IPS-18a (cell line): ENCODE data around the gene COL4A2.

Source experiments
- H3K27ac ChIP-seq: one replicate; pipeline ENCODE4 v1.5.1; 2013; ENCODE audit warnings: low read length
- H3K27me3 ChIP-seq: one replicate; pipeline ENCODE4 v1.6.1; 2013; ENCODE audit warnings: mild to moderate bottlenecking, low read length; ENCODE audit not compliant: control insufficient read depth, insufficient read depth
- H3K36me3 ChIP-seq: one replicate; pipeline ENCODE4 v1.6.1; 2013; ENCODE audit warnings: low read depth, low read length; ENCODE audit not compliant: control insufficient read depth
- H3K4me1 ChIP-seq: one replicate; pipeline ENCODE4 v1.6.1; 2013; ENCODE audit warnings: low read depth, low read length; ENCODE audit not compliant: control insufficient read depth
- H3K4me3 ChIP-seq: one replicate; pipeline ENCODE4 v1.5.1; 2013; ENCODE audit warnings: low read length
- H3K9ac ChIP-seq: one replicate; pipeline ENCODE4 v1.6.1; 2013; ENCODE audit warnings: mild to moderate bottlenecking, low read length, moderate library complexity
- H3K9me3 ChIP-seq: one replicate; pipeline ENCODE4 v1.6.1; 2013; ENCODE audit warnings: low read depth, low read length; ENCODE audit not compliant: control insufficient read depth

The COL4A2 gene

DNA sequence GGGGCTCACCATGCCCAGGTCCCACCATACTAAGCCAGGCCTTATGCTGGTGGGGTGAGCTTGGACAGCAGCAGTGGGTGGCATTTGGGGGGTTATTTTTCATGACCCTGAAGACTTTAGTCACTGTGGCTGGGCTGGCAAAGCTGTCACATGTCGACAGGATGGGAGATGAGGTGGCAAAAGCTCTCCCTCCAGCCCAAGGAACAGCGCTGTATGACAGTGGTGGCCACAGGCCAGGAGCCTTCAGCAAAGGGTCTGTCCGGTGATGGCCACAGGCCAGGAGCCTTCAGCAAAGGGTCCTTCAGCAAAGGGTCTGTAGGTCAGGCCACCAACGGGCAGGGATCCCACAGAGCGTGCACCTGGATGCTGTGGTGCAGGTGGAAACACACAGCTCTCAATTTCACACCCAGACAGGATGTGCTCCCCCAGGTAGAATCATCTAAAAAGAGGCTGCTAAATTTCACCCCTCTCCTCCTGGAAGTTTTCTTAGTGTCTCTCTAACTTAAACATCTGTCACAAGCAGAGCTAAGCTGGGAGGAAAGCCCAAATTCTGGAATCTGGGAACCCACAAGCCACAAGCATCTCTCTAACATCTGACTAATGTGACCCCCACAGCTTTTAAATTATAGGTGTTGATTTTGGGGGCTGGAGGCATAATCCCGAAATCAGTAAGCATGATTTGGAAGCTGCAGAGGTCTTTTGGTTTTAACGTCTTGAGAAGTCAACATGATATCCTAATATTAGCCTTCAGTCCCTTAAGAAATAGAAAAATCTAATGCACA is 23.2 kb upstream of the COL4A2 start:
- Histone ChIP-seq H3K4me3 (no peak overlapping the region), H3K9ac (no peak overlapping the region), H3K27me3 (no peaks in the 10 kb centered on the region), H3K36me3 (no peaks in the 10 kb centered on the region), H3K27ac (no peak overlapping the region), H3K4me1 (no peaks in the 10 kb centered on the region), H3K9me3 (no peaks in the 10 kb centered on the region)

DNA sequence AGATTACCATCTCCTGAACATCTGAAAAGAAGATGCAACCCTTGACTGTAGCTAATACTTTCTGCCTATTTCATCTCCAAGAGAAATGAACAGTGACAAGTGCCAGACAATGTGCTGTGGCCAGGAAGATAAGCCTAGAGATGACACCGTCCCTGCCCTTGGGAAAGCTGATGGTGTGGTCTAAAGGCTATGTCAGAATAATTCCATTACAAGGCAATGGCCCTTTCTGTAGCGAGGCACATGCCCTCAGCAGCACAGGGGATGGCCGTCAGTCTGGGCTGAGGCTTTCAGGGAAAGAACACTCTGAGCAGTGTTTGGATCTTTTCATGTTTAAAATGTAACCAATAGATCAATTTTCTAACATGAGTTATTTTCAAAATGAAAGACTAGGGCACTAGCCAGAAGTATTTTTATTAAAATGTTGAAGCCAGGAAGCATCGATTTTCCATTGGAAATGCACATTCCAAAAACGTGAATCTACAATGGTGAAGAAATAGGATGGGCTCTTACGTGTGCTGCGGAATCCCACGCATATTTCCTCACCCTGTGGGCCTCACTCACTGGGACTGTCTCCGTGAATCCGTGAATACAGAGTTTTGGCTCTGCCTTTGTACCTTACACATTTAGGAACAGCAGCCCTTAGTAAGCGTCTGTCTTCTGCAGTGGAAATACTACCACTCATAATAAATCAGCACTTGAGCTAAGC is 22.2 kb upstream of the COL4A2 start:
- Histone ChIP-seq H3K27me3 (no peaks in the 10 kb centered on the region), H3K9me3 (no peaks in the 10 kb centered on the region), H3K9ac (no peak overlapping the region), H3K27ac (no peak overlapping the region), H3K4me3 (no peak overlapping the region), H3K36me3 (no peaks in the 10 kb centered on the region), H3K4me1 (no peaks in the 10 kb centered on the region)

DNA sequence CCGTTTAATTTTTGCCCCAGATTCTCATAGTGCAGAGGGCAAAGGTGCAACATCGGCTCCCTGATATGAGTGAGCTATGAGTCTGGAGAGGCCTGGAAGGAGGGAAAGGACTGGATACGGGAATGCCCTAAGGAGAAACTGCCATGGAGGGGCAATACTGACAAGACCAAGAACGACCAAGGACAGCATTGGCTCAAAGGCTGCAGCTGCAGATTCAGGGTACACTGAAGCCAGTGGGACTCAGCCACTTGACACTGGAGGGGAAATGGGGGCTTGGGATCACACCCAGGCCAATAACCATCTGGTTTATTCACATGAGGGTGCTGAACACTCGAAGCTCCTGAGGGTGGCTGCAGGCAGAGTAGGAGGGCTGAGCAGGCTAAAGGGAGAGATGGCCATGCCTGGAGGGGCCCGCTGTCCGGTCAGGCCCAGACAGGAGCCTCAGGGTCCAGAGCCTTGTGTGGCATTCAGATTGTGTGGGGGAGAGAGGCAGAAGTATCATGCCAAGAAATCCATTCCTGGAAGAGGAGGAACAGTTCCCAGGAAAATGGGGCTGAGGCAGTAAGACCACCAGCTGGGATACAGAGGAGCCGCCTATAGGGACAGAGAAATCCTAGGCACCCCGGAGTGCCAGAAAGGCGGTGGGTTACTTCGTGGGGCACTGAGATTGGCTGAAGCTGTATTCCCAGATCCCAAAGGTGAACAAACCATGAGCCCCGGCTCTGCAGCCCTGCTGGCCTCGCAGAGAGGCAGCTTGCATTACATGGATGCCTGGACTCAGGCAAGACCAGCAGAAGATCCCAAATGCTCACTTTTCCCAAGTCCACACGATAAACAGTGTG is 20.9 kb upstream of the COL4A2 start:
- Histone ChIP-seq H3K4me3 (no peak overlapping the region), H3K36me3 (no peaks in the 10 kb centered on the region), H3K4me1 (no peaks in the 10 kb centered on the region), H3K9ac (no peak overlapping the region), H3K27ac (no peak overlapping the region), H3K27me3 (no peaks in the 10 kb centered on the region), H3K9me3 (no peaks in the 10 kb centered on the region)

DNA sequence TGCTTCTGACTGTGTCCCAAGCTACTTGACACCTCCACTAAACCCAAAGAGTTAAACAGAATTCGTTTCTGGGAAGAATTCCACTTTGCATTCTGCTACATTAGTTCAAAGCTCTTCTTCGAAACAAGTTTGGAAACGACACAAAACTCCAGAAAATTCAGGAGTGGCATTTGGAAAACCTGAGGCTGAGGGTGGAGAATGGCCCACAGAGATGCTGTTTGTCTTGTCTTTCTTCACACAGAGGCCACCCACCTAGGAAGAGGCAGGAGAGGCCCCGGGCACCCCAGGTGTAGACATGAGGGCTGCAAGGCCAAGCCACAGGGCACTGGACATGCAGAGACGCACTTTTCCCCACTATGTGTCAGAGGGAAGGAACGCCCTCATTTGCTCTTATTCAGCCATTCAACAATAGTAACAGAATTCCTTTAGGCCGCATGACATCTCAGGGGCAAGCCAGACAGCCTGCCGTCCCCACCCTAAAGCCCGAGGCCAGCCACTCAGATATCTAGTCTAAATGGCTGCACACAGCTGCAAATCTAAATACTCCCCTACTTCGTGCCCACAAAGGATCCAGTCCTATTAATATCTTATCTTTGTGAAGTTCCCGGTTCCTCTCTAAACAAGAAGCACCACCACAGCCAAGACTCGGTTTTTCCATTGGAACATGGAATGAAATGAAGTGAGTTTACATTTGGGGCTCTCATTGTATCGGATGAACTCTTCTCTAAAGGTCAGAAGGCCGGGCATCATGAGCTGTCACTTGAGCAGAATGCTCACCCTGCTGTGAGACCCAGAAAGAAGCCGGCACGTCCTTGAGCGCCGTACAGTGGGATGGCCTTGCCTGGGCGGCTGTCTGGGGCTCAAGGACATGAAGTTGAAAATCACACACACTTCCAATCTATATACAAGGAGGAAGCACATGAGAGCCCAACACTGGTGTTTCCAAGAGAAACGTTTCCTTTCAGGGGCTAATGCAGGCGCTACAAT is 20.0 kb upstream of the COL4A2 start:
- no peak overlapping the region for H3K27ac ChIP-seq
- no peaks in the 10 kb centered on the region for H3K9me3 ChIP-seq
- H3K27me3 ChIP-seq, result no peaks in the 10 kb centered on the region
- no peaks in the 10 kb centered on the region for H3K4me1 ChIP-seq
- H3K4me3 ChIP-seq, result no peak overlapping the region
- H3K9ac ChIP-seq, result no peak overlapping the region
- H3K36me3 ChIP-seq, result no peaks in the 10 kb centered on the region

DNA sequence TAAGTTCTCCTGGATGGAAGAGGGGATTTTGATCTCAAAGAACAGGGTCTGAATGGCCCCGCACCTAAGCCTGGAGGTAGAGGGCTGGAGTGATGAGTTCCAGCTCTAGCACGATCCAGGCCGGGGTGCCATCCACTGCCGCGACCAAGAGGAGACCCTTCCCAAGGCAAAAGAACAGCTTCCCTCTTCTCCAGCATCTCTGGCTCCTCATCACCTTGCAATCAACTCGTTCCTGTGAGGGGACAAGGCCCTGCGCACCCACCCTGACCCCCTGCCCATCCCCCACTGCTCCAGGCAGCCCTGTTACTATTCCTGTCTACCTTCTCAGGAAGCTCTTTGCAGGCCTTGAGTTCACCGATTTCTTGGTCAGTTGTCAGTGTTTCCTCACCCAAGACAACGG is 17.9 kb upstream of the COL4A2 start:
- no peaks in the 10 kb centered on the region for H3K4me1 ChIP-seq
- H3K27ac ChIP-seq, result no peak overlapping the region
- H3K9ac ChIP-seq, result no peak overlapping the region
- no peak overlapping the region for H3K4me3 ChIP-seq
- no peaks in the 10 kb centered on the region for H3K9me3 ChIP-seq
- H3K27me3 ChIP-seq, result no peaks in the 10 kb centered on the region
- no peaks in the 10 kb centered on the region for H3K36me3 ChIP-seq

DNA sequence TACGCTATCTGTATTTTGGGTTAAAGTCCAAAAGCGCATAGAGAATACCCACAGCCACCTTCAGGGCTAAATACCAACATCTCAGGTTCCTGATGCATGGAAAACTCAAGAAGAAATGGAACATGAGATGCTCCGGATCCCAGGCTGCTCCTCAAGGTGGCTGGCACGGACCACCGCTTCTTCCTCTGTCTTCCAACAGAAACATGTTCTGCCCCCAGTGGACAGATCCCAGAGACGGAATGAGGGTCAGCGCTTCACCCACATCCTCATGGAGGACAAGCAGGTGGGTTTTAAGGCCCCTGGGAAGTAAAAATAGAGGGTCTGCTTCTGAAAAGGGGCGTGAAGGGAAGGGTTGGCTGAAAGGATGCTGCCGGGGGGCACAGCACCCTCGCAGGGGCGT is 17.4 kb upstream of the COL4A2 start:
- H3K4me3 ChIP-seq, result no peak overlapping the region
- H3K9me3 ChIP-seq, result no peaks in the 10 kb centered on the region
- no peaks in the 10 kb centered on the region for H3K27me3 ChIP-seq
- H3K36me3 ChIP-seq, result no peaks in the 10 kb centered on the region
- H3K9ac ChIP-seq, result no peak overlapping the region
- no peaks in the 10 kb centered on the region for H3K4me1 ChIP-seq
- H3K27ac ChIP-seq, result no peak overlapping the region

DNA sequence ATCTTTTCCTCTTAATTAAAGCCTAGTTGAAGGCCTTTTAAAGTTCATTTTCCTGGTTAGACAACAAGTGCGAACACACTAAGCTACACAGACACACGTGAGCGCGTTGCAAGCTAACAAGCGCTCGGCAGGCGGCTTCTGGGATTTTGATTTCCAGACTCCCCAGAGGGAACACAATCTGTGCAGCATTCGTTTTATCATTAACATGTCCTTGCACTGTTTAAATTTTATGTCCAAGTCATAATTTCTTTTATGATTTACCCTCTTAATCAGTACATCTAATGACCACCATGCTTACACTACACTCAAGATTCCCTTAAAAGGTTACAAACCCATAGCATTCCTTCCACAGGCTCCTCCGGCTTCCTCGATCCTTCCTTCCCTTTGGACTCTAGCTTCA is 16.9 kb upstream of the COL4A2 start:
- Histone ChIP-seq H3K27me3 (no peaks in the 10 kb centered on the region), H3K4me3 (no peak overlapping the region), H3K4me1 (no peaks in the 10 kb centered on the region), H3K27ac (no peak overlapping the region), H3K9ac (no peak overlapping the region), H3K9me3 (no peaks in the 10 kb centered on the region), H3K36me3 (no peaks in the 10 kb centered on the region)

DNA sequence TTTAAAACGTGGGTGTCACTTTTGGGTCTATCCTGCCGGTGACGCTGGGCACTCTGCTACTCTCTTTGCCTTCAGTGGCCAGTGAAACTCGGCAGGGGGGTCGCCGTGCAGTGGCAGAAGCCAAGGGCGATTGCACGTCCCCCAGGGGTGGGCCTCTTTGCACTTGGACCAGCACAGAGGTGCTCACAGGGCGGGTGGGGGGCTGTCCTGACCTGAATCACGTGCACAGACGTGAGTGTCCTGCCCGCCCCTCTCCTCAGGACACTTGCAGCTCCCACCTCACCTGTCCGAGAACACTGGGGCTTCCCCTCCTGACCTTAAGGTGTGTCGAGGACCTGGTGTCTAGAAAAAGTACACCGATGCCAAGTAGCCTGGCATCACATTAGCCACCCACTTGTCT is 16.3 kb upstream of the COL4A2 start:
- Histone ChIP-seq H3K9ac (no peak overlapping the region), H3K4me3 (no peak overlapping the region), H3K27ac (no peak overlapping the region), H3K27me3 (no peaks in the 10 kb centered on the region), H3K9me3 (no peaks in the 10 kb centered on the region), H3K4me1 (no peaks in the 10 kb centered on the region), H3K36me3 (no peaks in the 10 kb centered on the region)

DNA sequence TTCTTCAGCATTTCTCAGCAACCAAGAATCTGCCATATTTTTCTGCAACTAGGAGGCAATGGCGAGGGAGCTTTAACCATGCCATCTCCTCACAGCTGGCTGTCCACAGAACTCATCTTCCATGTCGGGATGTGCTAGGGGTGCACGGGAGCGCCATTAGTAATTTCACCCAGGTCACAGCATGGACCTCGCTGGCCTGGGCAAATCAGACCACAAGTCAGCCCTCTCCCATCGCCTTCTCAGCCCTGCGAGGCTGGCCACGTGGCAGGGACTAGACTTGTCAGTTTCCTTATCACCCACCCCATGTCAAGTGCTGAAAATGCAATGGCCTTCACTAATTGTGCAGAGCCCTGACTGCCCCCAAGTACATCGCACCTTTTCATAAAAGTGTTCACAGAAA is 15.8 kb upstream of the COL4A2 start:
- no peaks in the 10 kb centered on the region for H3K4me1 ChIP-seq
- H3K9ac ChIP-seq, result no peak overlapping the region
- H3K4me3 ChIP-seq, result no peak overlapping the region
- H3K27ac ChIP-seq, result no peak overlapping the region
- H3K9me3 ChIP-seq, result no peaks in the 10 kb centered on the region
- H3K36me3 ChIP-seq, result no peaks in the 10 kb centered on the region
- no peaks in the 10 kb centered on the region for H3K27me3 ChIP-seq

DNA sequence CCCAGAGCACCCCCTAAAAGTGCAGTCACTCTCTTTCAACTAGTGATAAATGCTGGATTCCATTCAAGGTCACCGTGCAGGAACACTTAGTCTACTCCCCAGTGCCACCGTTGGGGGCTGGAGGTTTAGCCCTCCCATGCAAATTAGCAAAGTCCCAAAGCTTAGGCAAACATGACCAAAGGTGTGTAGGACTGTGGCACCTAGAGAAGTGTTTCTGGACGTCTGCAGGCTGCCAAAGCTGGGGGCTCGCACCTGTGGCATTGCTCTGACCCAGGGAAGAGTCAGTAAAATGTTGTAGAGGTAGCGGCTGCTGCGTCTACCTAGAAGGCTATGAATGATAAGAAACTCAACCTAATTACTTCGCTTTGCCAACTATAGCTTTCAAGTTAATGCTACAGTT is 14.0 kb upstream of the COL4A2 start:
- no peak overlapping the region for H3K9ac ChIP-seq
- no peak overlapping the region for H3K4me3 ChIP-seq
- H3K4me1 ChIP-seq, result no peaks in the 10 kb centered on the region
- H3K9me3 ChIP-seq, result no peaks in the 10 kb centered on the region
- no peak overlapping the region for H3K27ac ChIP-seq
- H3K27me3 ChIP-seq, result no peaks in the 10 kb centered on the region
- H3K36me3 ChIP-seq, result no peaks in the 10 kb centered on the region

DNA sequence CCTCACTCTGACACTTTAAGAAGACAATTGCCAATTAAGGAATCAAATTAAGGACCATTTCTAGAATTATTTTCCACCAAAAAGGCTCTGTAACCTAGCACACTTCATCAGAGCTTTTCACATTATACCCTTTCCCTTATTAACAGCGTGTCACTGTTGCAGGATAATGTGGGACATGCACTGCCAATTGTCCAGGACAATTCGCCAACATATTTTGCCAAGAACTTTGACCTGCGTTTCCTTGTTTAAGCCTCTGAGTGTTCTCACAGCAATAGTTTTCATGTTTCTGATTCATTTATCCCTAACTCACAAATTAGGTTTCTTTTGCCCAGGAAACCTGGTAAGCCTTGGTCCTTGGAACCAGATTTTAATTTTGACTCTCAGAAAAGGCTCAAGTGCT is 13.4 kb upstream of the COL4A2 start:
- no peak overlapping the region for H3K4me3 ChIP-seq
- no peaks in the 10 kb centered on the region for H3K27me3 ChIP-seq
- peaks cover 5% of the 10 kb centered on the region for H3K4me1 ChIP-seq
- no peak overlapping the region for H3K27ac ChIP-seq
- H3K9ac ChIP-seq, result no peak overlapping the region
- no peaks in the 10 kb centered on the region for H3K36me3 ChIP-seq
- H3K9me3 ChIP-seq, result no peaks in the 10 kb centered on the region
